Spinal cord (tissue), 10 donors: ENCODE measurements around the gene USP12. TPM values are rescaled to one million over a fixed set of nuclear protein-coding genes. Genes with fewer than 3 reads are reported as not detected.
"Not testable (repeated sequence)": the region's sequence is repeated elsewhere in the genome, so short reads cannot be mapped to it uniquely, and the experiment has no call there.

ENCODE experiments used
- DNase-seq, 6 donors: peaks; one replicate each; pipeline versions ENCODE4 v3.0.0 to v3.0.0-alpha.2; 2013 to 2015; ENCODE audit warnings: low spot score in 6 of 6, low read depth in 4 of 6
- H3K27ac ChIP-seq: one replicate; pipeline ENCODE4 v1.5.1; 2013; ENCODE audit warnings: low read depth, low read length, control low read depth
- H3K27me3 ChIP-seq: one replicate; pipeline ENCODE4 v1.6.1; 2013; ENCODE audit warnings: low read length; ENCODE audit not compliant: control insufficient read depth, insufficient read depth
- H3K36me3 ChIP-seq: one replicate; pipeline ENCODE4 v1.6.1; 2013; ENCODE audit warnings: low read length; ENCODE audit not compliant: control insufficient read depth, insufficient read depth
- H3K4me1 ChIP-seq: one replicate; pipeline ENCODE4 v1.6.1; 2013; ENCODE audit warnings: low read length; ENCODE audit not compliant: control insufficient read depth, insufficient read depth
- H3K4me3 ChIP-seq: one replicate; pipeline ENCODE4 v1.5.1; 2013; ENCODE audit warnings: low read depth, low read length, control low read depth
- H3K9me3 ChIP-seq: one replicate; pipeline ENCODE4 v1.6.1; 2013; ENCODE audit warnings: low read length; ENCODE audit not compliant: control insufficient read depth, insufficient read depth
- WGBS: methylation state at CpG from one replicate; pipeline ENCODE4 v1.1.5; 2013; ENCODE audit warnings: missing lambda C conversion rate; ENCODE audit not compliant: insufficient coverage; 5-methylcytosine and 5-hydroxymethylcytosine counted together
- polyA plus RNA-seq, 2 donors: library from polyadenylated mRNA; unstranded; fragments of 120-200 nt; gene quantifications; one replicate each; pipeline ENCODE4 v1.2.1, GENCODE V29; 2013; ENCODE audit not compliant: insufficient read length in 2 of 2
- total RNA-seq, 2 donors: library from RNA; depleted of rRNA in 1 of 2; stranded (reverse); fragments of 120-200 nt in 1 of 2; fragments of >200 nt in 1 of 2; gene quantifications; one replicate each; pipeline versions ENCODE4 v1.2.3 to v1.2.4, GENCODE V29; 2013 to 2014
- donor health status: healthy.

The USP12 gene
- total and polyA plus RNA-seq, 4 donors: 20.6 to 70.7 (median 31.2) TPM

- Histone ChIP-seq H3K27me3 (no peaks in the 10 kb centered on the region), H3K27ac (no peak overlapping the region), H3K4me3 (no peak overlapping the region), H3K9me3 (no peaks in the 10 kb centered on the region), H3K36me3 (peaks cover 5% of the 10 kb centered on the region), H3K4me1 (no peaks in the 10 kb centered on the region)
- DNase-seq: peak in 1 of 6 donors; percentile 23
These were observed 95.2 kb downstream of the USP12 start for GRCh38 chr13:27076421-27076820.

- Histone ChIP-seq H3K27me3 (no peaks in the 10 kb centered on the region), H3K4me3 (no peak overlapping the region), H3K9me3 (no peaks in the 10 kb centered on the region), H3K27ac (no peak overlapping the region), H3K36me3 (peaks cover 10% of the 10 kb centered on the region), H3K4me1 (no peaks in the 10 kb centered on the region)
- DNase-seq: peak in 1 of 6 donors; percentile 37
- WGBS: no CpG with 5 or more reads among the region's 1 CpG
These were observed 98.4 kb downstream of the USP12 start for GRCh38 chr13:27073186-27073585.

- WGBS: no CpG with 5 or more reads among the region's 1 CpG
- H3K36me3 ChIP-seq, H3K4me3 ChIP-seq, H3K27ac ChIP-seq, DNase-seq, H3K4me1 ChIP-seq, H3K9me3 ChIP-seq, H3K27me3 ChIP-seq: not testable (repeated sequence)
These were observed 105.5 kb downstream of the USP12 start for GRCh38 chr13:27066123-27066522.

GRCh38 chr13:27065582-27065981, 106.0 kb downstream of the USP12 start:
- no peak overlapping the region for H3K4me3 ChIP-seq
- no peaks in the 10 kb centered on the region for H3K4me1 ChIP-seq
- no peak overlapping the region for H3K27ac ChIP-seq
- DNase-seq: no peak
- no peaks in the 10 kb centered on the region for H3K27me3 ChIP-seq
- H3K9me3 ChIP-seq: peaks cover 2% of the 10 kb centered on the region
- H3K36me3 ChIP-seq: peaks cover 3% of the 10 kb centered on the region

- H3K27me3 ChIP-seq: no peaks in the 10 kb centered on the region
- no peaks in the 10 kb centered on the region for H3K4me1 ChIP-seq
- no peak overlapping the region for H3K4me3 ChIP-seq
- H3K27ac ChIP-seq: no peak overlapping the region
- WGBS: 86% methylated on average over 6 of the region's 9 CpGs
- DNase-seq: no peak
- peaks cover 2% of the 10 kb centered on the region for H3K9me3 ChIP-seq
- no peaks in the 10 kb centered on the region for H3K36me3 ChIP-seq
These were observed 107.2 kb downstream of the USP12 start for GRCh38 chr13:27064252-27064995.

GRCh38 chr13:27057817-27058216, 113.8 kb downstream of the USP12 start:
- Histone ChIP-seq H3K27ac (no peak overlapping the region), H3K27me3 (no peaks in the 10 kb centered on the region), H3K36me3 (no peaks in the 10 kb centered on the region), H3K4me1 (no peaks in the 10 kb centered on the region), H3K9me3 (no peaks in the 10 kb centered on the region), H3K4me3 (no peak overlapping the region)
- DNase-seq: no peak
- WGBS: 96% methylated on average over 2 of the region's 2 CpGs

GRCh38 chr13:27055526-27055925, 116.1 kb downstream of the USP12 start:
- 84% methylated on average over 6 of the region's 6 CpGs for WGBS
- Histone ChIP-seq H3K27ac (no peak overlapping the region), H3K27me3 (no peaks in the 10 kb centered on the region), H3K36me3 (no peaks in the 10 kb centered on the region), H3K4me1 (no peaks in the 10 kb centered on the region), H3K4me3 (no peak overlapping the region), H3K9me3 (no peaks in the 10 kb centered on the region)
- DNase-seq: peak in 1 of 6 donors; percentile 75

GRCh38 chr13:27054760-27055159, 116.9 kb downstream of the USP12 start:
- Histone ChIP-seq H3K36me3 (no peaks in the 10 kb centered on the region), H3K4me1 (no peaks in the 10 kb centered on the region), H3K4me3 (no peak overlapping the region), H3K27me3 (no peaks in the 10 kb centered on the region), H3K9me3 (no peaks in the 10 kb centered on the region), H3K27ac (no peak overlapping the region)
- no peak for DNase-seq
- WGBS: 95% methylated on average over 2 of the region's 2 CpGs

- H3K4me3 ChIP-seq: no peak overlapping the region
- H3K36me3 ChIP-seq: no peaks in the 10 kb centered on the region
- no peak for DNase-seq
- H3K27me3 ChIP-seq: no peaks in the 10 kb centered on the region
- H3K27ac ChIP-seq: no peak overlapping the region
- 84% methylated on average over 5 of the region's 6 CpGs for WGBS
- H3K9me3 ChIP-seq: no peaks in the 10 kb centered on the region
- no peaks in the 10 kb centered on the region for H3K4me1 ChIP-seq
These were observed 117.6 kb downstream of the USP12 start for GRCh38 chr13:27053902-27054595.
